NCI-H1105 (cell line): Measurements from ENCODE around the gene DPYSL5.

Experiments used
- DNase-seq: peaks from one replicate; lab custom pipeline; 2025; lab: John Stamatoyannopoulos, UW

Gene DPYSL5

GRCh38 chr2:26993768-26994167 lies 145.8 kb downstream of the DPYSL5 start:
- DNase-seq: no peak

- DNase-seq: no peak
Observed at GRCh38 chr2:26994983-26995382, 147.1 kb downstream of the DPYSL5 start.

GRCh38 chr2:26997394-26997793 lies 149.5 kb downstream of the DPYSL5 start:
- DNase-seq: no peak

GRCh38 chr2:26998323-26998722 lies 150.4 kb downstream of the DPYSL5 start:
- DNase-seq: no peak
